NCI-H526 treated with DMSO at 0.1 percent for 48 hours (cell line): ENCODE data around the gene CEP128.

Source experiments
- DNase-seq: peaks from one replicate; lab custom pipeline; 2025; lab: John Stamatoyannopoulos, UW

Gene CEP128

GRCh38 chr14:80607430-80608190 lies 333.9 kb downstream of the CEP128 start:
- DNase-seq: no peak

- DNase-seq: peak; percentile 88
These were observed 335.2 kb downstream of the CEP128 start for GRCh38 chr14:80606347-80606772.

GRCh38 chr14:80605536-80605935 lies 336.0 kb downstream of the CEP128 start:
- DNase-seq: no peak

GRCh38 chr14:80602946-80603345 lies 338.6 kb downstream of the CEP128 start:
- no peak for DNase-seq

- DNase-seq: peak; percentile 11
These were observed 354.3 kb downstream of the CEP128 start for GRCh38 chr14:80587096-80587724.

- DNase-seq: no peak
These were observed 355.4 kb downstream of the CEP128 start for GRCh38 chr14:80586131-80586530.

GRCh38 chr14:80585506-80585835 lies 356.1 kb downstream of the CEP128 start:
- no peak for DNase-seq

GRCh38 chr14:80584744-80585505 lies 356.6 kb downstream of the CEP128 start:
- DNase-seq: peak; percentile 46

GRCh38 chr14:80577599-80577998 lies 363.9 kb downstream of the CEP128 start:
- DNase-seq: no peak

GRCh38 chr14:80576401-80576800 lies 365.1 kb downstream of the CEP128 start:
- DNase-seq: no peak

- DNase-seq: no peak
These were observed 365.8 kb downstream of the CEP128 start for GRCh38 chr14:80575763-80576162.

- DNase-seq: no peak
These were observed 368.9 kb downstream of the CEP128 start for GRCh38 chr14:80572666-80573065.

GRCh38 chr14:80570930-80571298 lies 370.6 kb downstream of the CEP128 start:
- DNase-seq: peak; percentile 54

GRCh38 chr14:80567905-80568536 lies 373.5 kb downstream of the CEP128 start:
- peak; percentile 76 for DNase-seq

- no peak for DNase-seq
These were observed 376.5 kb downstream of the CEP128 start for GRCh38 chr14:80565001-80565400.

GRCh38 chr14:80564051-80564450 lies 377.5 kb downstream of the CEP128 start:
- DNase-seq: no peak

GRCh38 chr14:80560800-80561657 lies 380.5 kb downstream of the CEP128 start:
- peak; percentile 96 for DNase-seq

GRCh38 chr14:80554139-80554538 lies 387.4 kb downstream of the CEP128 start:
- DNase-seq: no peak

GRCh38 chr14:80549141-80549540 lies 392.4 kb downstream of the CEP128 start:
- no peak for DNase-seq

- DNase-seq: peak; percentile 9
These were observed 395.3 kb downstream of the CEP128 start for GRCh38 chr14:80545935-80546854.
